ENCODE results near the gene MAEA.
A peak's percentile ranks its signal among the peaks of the same experiment; 100 is the strongest.
"Not testable (repeated sequence)": the region's sequence is repeated elsewhere in the genome, so short reads cannot be mapped to it uniquely, and the experiment has no call there.

Gene MAEA

DNA sequence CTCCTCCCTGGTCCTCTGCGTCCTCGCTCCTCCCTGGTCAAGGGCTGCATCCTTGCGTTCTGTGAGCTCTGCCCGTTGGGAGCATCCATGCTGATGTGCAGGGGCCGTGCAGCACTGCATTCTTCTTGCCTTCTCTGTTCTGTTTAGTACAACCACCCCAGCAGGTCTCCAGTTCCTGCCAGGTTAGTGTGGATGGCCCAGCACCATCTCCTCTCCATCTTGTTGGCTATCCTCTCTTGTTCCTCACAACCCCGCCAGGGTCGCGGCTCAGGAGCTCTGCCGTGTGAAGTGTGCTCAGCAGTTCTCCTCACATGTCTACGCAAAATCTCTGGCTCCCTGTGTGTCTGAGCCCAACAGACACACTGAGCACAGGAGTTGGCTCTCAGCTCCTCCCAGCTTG, 10.4 kb upstream of the MAEA start:
- no peak for DNase-seq (ENCODE audit: low spot score)

GRCh38 chr4:1283711-1284110, 6.0 kb upstream of the MAEA start:
- DNase-seq (ENCODE audit: low spot score): no peak

- no peak for DNase-seq (ENCODE audit: low spot score)
Observed at GRCh38 chr4:1285151-1285789, 4.4 kb upstream of the MAEA start.

- no peak for DNase-seq (ENCODE audit: low spot score)
Observed at GRCh38 chr4:1285790-1286553, 3.7 kb upstream of the MAEA start.

DNA sequence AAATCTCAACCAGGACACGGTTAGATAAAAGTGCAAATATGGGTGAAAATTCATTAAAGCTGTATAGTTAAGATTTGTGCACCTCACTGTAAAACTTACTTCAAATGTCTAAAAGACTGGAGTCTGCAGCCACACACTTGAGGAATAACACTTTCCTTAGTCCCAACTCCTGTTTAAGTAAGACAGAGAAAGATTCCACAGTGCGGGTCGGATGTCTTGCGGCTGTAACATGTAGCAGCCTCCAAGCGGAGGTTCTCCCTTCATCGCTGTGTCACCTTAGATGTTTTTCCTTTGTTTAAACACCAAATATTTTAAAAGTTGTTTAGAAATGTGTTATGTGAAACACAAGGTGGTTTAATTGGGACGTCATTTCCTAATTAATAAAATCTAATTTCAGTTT, 905 bp upstream of the MAEA start:
- DNase-seq (ENCODE audit: low spot score): no peak

DNA sequence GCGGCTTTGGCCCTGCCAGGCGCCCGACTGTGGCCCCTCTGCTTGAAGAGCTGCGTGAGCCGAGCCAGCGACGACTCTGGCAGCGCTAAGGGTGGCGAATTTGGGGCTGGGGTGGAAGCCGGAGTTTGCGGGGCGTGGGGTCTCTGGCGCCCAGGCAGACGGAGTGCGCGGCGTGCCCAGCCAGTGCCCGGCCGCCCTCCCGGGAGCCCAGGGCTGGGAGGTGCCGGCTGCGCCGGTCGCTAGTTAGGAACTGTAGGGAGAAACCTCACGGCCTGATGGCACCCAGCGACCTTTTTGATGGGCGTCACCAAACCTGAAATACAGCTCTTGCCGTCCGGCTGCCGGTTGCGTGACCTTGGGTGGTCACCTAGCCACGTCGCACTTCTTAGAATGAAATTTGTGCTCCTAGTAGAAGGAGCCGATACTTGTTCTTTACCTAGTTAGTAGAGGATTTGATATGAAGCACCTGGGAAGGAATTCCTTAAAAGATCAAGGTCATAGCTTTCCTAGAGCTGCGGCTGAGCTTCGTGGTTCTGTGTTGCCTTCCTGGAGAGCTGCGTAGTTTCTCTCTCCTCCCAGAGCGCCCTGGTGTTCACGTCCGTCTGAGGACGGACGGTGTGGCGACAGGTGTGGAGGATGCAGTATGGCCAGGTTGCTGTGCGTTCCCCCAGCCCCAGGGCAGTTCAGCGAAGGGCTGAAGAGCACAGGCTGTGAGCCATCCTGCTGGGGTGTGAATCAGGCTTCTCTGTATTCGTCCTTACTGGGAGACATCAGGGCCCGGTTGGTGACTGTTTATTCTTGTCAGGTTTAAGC, 680 bp downstream of the MAEA start:
- DNase-seq (ENCODE audit: low spot score): peak; percentile 16

- no peak for DNase-seq (ENCODE audit: low spot score)
Observed at GRCh38 chr4:1291091-1291490, 1.4 kb downstream of the MAEA start.

DNA sequence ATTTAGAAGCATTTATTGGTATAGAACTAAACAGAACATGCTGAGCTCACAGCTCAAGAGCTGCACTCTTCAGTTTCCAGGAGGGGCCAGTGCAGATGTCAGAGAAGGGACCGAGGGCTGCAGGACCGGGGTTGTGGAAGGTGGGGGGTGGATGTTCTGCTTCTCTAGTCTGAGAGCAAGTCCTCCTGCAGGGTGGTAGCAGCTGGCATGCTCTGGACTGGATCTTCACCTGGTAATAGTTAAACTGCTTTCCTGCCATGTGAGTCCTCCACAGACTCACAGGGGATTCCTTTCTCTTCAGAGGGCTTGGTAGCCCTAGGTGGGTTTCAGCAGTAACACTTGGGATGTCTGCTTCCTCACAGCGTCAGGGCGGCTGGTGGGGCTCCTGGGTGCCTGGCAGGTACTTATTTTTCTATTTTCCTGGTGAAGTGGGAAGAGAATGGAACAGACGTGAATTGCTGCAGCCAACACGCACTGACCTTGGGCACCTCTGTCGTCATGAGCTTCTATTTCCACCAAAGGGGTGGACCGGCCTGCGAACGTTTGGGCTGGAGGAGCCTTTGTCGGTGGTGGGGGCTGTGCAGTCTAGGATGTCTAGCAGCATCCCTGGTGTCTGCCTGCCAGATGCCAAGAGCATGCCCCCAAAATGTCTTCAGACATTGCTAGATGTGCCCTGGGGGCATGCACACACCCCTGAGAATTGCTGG, 2.5 kb downstream of the MAEA start:
- no peak for DNase-seq (ENCODE audit: low spot score)

DNA sequence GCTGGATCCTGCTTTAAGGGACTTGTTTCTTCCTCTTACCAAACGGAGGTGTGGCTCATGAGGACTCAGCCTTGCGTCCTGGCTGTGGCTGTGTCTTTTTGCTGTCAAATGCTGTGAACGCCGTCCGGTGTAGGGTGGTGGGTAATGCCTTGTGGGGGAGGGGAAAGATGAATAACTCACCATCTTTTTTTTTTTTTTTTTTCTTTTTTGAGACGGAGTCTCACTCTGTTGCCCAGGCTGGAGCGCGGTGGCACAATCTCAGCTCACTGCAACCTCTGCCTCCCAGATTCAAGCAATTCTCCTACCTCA, 3.0 kb downstream of the MAEA start:
- not testable (repeated sequence) for DNase-seq (ENCODE audit: low spot score)

DNA sequence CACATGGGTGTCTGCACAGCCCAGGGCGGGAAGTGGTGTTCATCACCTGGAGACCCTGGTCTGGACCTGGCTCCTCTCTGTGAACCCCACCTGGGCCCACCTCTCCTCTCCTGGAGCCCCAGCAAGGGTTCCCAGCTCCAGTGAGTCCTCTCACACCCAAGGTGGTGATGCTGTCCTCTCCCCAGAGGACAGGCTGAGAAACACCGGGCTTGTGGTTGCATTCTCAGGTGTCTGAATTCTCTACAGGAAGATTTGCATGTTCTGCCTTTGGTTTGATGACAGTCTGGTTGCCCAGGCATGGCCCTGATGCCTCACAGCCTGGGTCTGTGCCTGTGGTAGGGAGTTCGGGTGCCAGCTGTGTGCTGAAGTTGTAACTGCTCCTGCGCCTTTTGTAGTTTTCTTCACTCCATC, 3.8 kb downstream of the MAEA start:
- DNase-seq (ENCODE audit: low spot score): no peak

- no peak for DNase-seq (ENCODE audit: low spot score)
Observed at GRCh38 chr4:1293991-1294390, 4.3 kb downstream of the MAEA start.

- no peak for DNase-seq (ENCODE audit: low spot score)
Observed at GRCh38 chr4:1294424-1294823, 4.7 kb downstream of the MAEA start.

- no peak for DNase-seq (ENCODE audit: low spot score)
Observed at GRCh38 chr4:1294891-1295290, 5.2 kb downstream of the MAEA start.

DNA sequence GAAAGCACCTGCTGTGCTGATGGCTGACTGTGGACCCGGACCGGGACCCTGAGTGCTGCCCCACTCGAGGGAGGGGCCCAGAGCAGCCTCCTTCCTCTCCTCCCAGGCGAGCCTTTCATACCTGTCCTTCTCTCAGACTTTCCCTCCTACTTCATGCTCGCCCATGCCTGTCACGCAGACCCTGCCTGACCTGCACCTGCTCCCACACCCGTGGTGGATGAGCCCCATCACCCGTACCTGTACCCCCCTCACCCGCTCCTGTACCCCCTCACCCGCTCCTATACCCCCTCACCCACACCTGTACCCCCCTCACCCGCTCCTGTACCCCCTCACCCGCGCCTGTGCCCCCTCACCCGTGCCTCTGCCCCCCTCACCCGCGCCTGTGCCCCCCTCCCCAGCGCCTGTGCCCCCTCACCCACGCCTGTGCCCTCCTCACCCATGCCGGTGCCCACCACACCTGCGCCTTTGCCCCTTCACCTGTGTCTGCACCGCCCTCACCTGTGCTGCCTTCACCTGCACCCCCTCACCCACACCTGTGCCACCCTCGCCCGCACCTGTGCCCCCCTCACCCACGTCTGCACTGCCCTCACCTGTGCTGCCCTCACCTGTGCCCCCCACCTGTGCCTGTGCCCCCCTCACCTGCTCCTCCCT, 5.8 kb downstream of the MAEA start:
- no peak for DNase-seq (ENCODE audit: low spot score)

GRCh38 chr4:1296324-1297022, 6.8 kb downstream of the MAEA start:
- no peak for DNase-seq (ENCODE audit: low spot score)

DNA sequence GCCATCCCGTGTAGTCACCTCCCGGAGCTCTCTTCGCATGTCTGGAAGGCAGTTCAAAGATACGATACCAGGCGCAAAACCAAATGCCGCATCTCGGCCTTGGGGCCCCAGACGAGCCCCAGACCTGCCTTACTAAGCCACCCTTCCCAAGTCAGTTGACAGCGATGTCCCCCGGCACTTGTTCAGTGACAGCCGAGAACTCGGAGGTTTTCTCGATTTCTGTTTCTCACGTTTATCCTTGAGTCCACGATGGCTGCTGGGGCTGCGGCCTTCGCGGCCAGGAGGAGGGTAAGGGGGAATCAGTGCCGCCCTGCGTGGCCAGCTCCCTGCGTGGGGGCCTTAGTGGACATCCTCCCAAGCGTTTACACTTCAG, 7.3 kb downstream of the MAEA start:
- no peak for DNase-seq (ENCODE audit: low spot score)

DNA sequence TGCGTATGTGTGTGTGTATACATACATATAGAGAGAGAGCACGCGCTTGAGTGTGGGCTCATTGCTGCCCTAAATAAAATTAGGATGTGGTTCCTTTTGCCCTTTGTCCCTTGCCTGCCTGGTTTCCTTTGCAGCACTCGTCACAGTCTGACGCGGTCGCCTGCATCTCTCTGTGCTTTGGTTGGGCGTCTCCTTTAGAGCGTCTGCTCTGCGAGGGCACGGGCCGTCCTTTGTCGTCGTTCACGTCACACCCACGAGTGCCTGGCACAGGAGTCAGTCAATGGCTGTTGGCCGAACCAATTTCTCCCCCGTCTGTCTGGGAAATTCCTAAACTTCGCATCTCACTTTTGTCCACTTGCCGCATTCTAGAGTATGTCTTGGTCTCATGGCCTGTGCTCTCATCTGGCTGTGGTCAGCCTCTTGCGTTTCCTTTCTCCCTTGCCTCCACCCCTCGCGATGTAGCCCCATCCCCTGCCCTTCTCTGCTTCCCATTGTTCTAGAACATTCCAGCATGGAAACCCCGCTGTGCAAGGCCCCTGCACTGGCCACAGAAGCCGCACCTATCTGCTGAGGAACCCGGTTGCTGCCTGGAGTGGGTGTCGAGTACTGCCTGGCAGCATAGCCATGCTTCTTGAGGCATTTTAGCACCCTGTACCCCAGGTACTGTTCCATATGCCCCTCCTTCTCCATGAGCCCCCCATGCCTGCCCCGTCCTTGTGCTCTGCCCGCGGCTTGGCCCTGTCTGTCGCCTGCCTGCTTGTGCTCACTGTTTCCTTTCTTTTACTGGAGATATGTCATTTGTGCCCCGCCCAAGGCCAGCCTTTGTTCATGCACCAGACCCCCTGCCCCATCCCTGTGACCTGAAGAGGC, 8.0 kb downstream of the MAEA start:
- no peak for DNase-seq (ENCODE audit: low spot score)

DNA sequence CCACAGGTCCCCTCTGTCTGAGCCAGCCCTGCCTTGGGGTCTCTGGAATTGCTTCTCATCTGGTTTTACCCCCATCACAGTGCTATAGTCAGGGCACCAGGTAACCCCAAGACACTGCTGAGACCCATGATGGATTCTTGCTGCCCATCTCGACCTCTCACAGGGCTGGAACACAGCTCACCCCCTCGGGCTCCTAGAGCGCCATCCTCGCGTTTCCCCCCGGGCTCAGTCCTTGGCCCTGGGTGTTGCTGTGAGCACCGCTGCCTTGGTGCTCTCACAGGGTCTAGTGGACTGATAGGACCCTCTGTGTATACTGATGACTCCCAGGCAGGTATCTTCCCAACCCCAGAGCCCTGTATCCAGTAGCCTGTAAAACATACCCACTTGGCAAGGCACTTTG, 8.8 kb downstream of the MAEA start:
- DNase-seq (ENCODE audit: low spot score): no peak

- DNase-seq (ENCODE audit: low spot score): no peak
Observed at GRCh38 chr4:1299301-1299860, 9.7 kb downstream of the MAEA start.

Measured in SW480 (cell line).